Uterus (tissue), 4 donors: ENCODE measurements around the gene RAB40C. TPM values are rescaled to one million over a fixed set of nuclear protein-coding genes. Genes with fewer than 3 reads are reported as not detected.

Experiments used
- DNase-seq, 2 donors: peaks; one replicate each; pipeline ENCODE4 v3.0.0-alpha.2; 2019 to 2020
- H3K27ac ChIP-seq, 2 donors: fragments of 200-600 bp; sonication (generic); 1 replicate in 1 of 2; 2 replicates in 1 of 2; pipeline ENCODE4 v1.5.1; 2016 to 2018
- H3K27me3 ChIP-seq, 2 donors: fragments of 200-600 bp; sonication (generic); one replicate each; pipeline ENCODE4 v1.5.1; 2018 to 2019; ENCODE audit warnings: control low read depth in 1 of 2
- H3K36me3 ChIP-seq, 2 donors: fragments of 200-600 bp; sonication (generic); one replicate each; pipeline ENCODE4 v1.5.1; 2019; ENCODE audit warnings: control low read depth in 1 of 2
- H3K4me1 ChIP-seq, 2 donors: fragments of 200-600 bp; sonication (generic); one replicate each; pipeline ENCODE4 v1.5.1; 2018 to 2019; ENCODE audit warnings: control low read depth in 1 of 2
- H3K4me3 ChIP-seq, 2 donors: fragments of 200-600 bp; sonication (generic); 1 replicate in 1 of 2; 2 replicates in 1 of 2; pipeline ENCODE4 v1.5.1; 2018 to 2019; ENCODE audit warnings: mild to moderate bottlenecking in 1 of 2
- H3K9me3 ChIP-seq, 2 donors: fragments of 200-600 bp; sonication (generic); one replicate each; pipeline ENCODE4 v1.5.1; 2019; ENCODE audit warnings: control low read depth in 1 of 2
- POLR2A ChIP-seq, 2 donors: fragments of 450-650 bp; IDR thresholded peaks; one replicate each; pipeline ENCODE4 v1.6.1; 2016; ENCODE audit warnings: antibody characterized with exemption in 2 of 2, mild to moderate bottlenecking in 1 of 2, moderate library complexity in 1 of 2
- intact Hi-C: fragments of 100-400 bp; cut with DNase I; formaldehyde crosslinking; loops from one replicate; pipeline ENCODE4 v1.15.1; 2023; ENCODE audit warnings: low total_unique reads
- total RNA-seq, 4 donors: library from RNA; depleted of rRNA in 3 of 4; stranded (reverse); fragments of >200 nt in 3 of 4; gene quantifications; one replicate each; pipeline versions ENCODE4 v1.1.0 to v1.2.4, GENCODE V29; 2014 to 2023
- TF ChIP-seq, protein P1 (sequence below), 4 experiments: fragments of 200-600 bp in 2 of 4; fragments of 450-650 bp in 2 of 4; sonication (generic) in 2 of 4; IDR thresholded peaks; one replicate each; pipeline ENCODE4 v1.5.1; 2016 to 2019; ENCODE audit warnings: antibody characterized with exemption in 4 of 4, mild to moderate bottlenecking in 2 of 4, moderate library complexity in 1 of 4
- donor health status: DM: yes; HTN: yes; CAD: no.

The RAB40C gene
- total RNA-seq, 4 donors from 2014 or later, result 0.59 to 25.4 (median 14.3) TPM

DNA sequence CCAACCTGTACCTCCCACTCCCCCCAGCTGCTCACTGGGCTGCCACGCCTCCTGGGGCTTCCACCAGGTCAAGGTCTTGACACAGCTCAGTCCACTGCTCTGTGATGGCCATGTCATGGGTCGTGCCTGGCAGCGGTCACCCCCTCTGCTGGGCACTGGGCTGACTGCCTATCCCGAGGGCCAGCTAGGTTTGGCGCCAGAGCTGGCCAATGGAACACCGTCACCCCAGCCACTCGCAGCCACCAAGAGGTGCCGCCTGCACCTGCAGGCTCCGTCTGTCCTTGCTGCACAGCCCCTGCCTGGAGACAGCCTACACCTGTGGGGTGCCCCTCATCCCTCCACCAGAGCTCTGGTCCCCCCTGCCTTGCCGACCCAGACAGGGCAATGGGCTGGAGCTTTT lies 4.5 kb upstream of the RAB40C start:
- TF ChIP-seq POLR2A (IDR thresholded peaks at IDR 0.05), result no peak
- TF ChIP-seq, protein P1, sequence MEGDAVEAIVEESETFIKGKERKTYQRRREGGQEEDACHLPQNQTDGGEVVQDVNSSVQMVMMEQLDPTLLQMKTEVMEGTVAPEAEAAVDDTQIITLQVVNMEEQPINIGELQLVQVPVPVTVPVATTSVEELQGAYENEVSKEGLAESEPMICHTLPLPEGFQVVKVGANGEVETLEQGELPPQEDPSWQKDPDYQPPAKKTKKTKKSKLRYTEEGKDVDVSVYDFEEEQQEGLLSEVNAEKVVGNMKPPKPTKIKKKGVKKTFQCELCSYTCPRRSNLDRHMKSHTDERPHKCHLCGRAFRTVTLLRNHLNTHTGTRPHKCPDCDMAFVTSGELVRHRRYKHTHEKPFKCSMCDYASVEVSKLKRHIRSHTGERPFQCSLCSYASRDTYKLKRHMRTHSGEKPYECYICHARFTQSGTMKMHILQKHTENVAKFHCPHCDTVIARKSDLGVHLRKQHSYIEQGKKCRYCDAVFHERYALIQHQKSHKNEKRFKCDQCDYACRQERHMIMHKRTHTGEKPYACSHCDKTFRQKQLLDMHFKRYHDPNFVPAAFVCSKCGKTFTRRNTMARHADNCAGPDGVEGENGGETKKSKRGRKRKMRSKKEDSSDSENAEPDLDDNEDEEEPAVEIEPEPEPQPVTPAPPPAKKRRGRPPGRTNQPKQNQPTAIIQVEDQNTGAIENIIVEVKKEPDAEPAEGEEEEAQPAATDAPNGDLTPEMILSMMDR (IDR thresholded peaks at IDR 0.05), result no peak
- intact Hi-C loops, result no loop called here
- Histone ChIP-seq H3K4me3 (no peak overlapping the region), H3K9me3 (no peaks in the 10 kb centered on the region), H3K27ac (no peak overlapping the region), H3K27me3 (no peaks in the 10 kb centered on the region), H3K36me3 (no peaks in the 10 kb centered on the region), H3K4me1 (peaks cover 0 to 15% of the 10 kb centered on the region in 2 donors)
- DNase-seq, result peak in 1 of 2 donors; percentile 22

DNA sequence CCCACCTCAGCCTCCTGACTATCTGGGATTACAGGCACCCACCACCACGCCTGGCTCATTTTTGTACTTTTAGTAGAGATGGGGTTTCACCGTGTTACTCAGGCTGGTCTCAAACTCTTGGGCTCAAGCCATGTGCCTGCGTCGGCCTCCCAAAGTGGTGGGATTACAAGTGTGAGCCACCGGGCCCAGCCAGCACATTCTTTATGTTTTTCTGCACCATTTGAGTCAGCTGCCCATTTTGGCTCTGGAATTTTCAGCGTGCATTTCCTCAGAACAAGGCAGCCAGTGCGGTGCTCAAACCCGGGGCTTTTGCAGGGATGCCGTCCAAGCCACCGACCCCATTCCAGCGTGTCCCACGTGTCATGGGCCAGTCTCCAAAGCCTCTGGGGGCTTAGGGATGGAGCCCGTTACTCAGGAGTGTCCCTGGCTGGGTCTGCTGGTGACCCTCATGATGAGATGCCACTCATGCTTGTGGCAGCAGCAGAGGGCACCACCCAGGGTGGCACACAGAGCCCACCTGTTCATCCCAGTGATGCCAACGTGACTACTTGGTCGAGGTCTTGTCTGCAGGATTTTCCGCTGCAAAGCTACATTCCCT lies 3.7 kb upstream of the RAB40C start:
- no peak overlapping the region for H3K27ac ChIP-seq
- no peak overlapping the region for H3K4me3 ChIP-seq
- DNase-seq, result peak in 1 of 2 donors; percentile 14
- TF ChIP-seq POLR2A (IDR thresholded peaks at IDR 0.05), result no peak
- TF ChIP-seq, protein P1 (IDR thresholded peaks at IDR 0.05), result no peak
- H3K4me1 ChIP-seq, result peaks cover 0 to 18% of the 10 kb centered on the region in 2 donors
- H3K9me3 ChIP-seq, result no peaks in the 10 kb centered on the region
- intact Hi-C loops, result no loop called here
- H3K27me3 ChIP-seq, result no peaks in the 10 kb centered on the region
- no peaks in the 10 kb centered on the region for H3K36me3 ChIP-seq

DNA sequence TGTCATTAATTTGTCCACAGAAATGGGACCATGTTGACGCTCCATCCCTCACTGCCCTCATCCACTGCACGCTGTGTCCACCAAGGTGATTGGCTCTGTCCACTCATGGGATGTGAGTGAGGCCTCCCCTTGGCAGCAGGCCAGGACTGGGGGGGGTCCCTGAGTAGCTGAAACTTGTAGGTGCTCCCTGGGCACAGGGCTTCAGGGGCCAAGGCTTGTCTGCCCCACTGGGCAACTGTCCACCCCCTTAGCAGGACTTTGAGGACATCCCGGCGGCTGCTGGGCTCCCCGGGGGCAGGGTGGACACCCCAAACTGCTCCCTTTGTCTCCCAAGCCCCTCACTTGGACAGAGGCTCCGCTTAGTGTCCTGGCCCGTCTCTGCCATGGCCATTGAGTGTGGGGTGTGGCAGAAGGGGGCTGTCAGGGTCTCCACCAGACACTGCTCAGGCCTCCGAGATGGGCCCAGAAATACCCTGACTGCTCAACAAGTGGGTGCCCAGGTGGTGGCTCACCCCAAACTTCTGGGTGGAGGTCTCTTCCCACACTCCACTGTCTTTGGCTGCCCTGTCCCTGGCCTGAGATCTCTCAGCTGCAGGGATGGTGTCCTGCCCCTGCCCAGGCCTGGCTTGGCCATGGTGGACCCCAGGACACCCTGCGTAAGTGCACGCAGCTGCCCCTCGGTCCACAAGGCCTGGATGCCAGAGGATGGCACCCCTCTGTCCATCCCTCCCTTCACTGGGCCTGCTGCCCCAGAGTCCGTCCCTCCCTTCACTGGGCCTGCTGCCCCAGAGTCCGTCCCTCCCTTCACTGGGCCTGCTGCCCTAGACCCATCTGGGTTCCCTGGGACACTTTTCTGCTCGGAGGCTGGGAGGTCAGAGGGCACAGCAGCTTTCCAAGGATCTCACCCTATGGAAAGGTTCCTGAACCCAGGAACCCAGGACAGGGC lies 2.9 kb upstream of the RAB40C start:
- H3K4me3 ChIP-seq, result no peak overlapping the region
- no peaks in the 10 kb centered on the region for H3K9me3 ChIP-seq
- no peaks in the 10 kb centered on the region for H3K36me3 ChIP-seq
- peaks cover 0 to 21% of the 10 kb centered on the region in 2 donors for H3K4me1 ChIP-seq
- intact Hi-C loops, result no loop called here
- TF ChIP-seq, protein P1 (IDR thresholded peaks at IDR 0.05), result no peak
- no peak for TF ChIP-seq POLR2A (IDR thresholded peaks at IDR 0.05)
- DNase-seq, result peak in 1 of 2 donors; percentile 38
- H3K27me3 ChIP-seq, result no peaks in the 10 kb centered on the region
- H3K27ac ChIP-seq, result no peak overlapping the region

DNA sequence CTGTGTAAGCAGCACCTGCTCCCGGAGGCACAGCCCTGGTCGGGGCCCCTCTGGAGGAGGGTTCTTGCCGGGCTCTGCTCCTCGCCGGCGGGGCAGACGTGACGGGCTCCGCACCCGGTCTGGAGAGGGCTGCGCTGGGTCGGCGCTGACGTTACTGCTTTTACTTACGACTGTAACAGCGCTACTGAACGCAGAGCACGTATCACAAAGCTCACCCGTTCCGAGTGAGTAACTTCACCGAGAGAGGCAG lies 1.3 kb upstream of the RAB40C start:
- intact Hi-C loops, result no loop called here
- TF ChIP-seq POLR2A (IDR thresholded peaks at IDR 0.05), result no peak
- TF ChIP-seq, protein P1 (IDR thresholded peaks at IDR 0.05), result no peak
- peaks cover 0 to 21% of the 10 kb centered on the region in 2 donors for H3K4me1 ChIP-seq

More for the DNA sequence above, 1.3 kb upstream of the RAB40C start:
- DNase-seq, result peak in 1 of 2 donors; percentile 42
- Histone ChIP-seq H3K36me3 (no peaks in the 10 kb centered on the region), H3K4me3 (peak overlapping the region; percentile 70 to 78), H3K27me3 (no peaks in the 10 kb centered on the region), H3K9me3 (no peaks in the 10 kb centered on the region), H3K27ac (peak overlapping the region; percentile 97 to 98)
